Tibial nerve (tissue), 4 donors: ENCODE results near the gene TNFRSF13B.

Source experiments
- CTCF ChIP-seq, 5 experiments: fragments of 200-600 bp in 3 of 5; fragments of 450-650 bp in 2 of 5; sonication (generic) in 3 of 5; IDR thresholded peaks; one replicate each; pipeline ENCODE4 v1.5.1; 2016 to 2019; ENCODE audit warnings: antibody characterized with exemption in 5 of 5, mild to moderate bottlenecking in 3 of 5, moderate library complexity in 2 of 5
- EP300 ChIP-seq, 2 donors: sonication (generic); formaldehyde crosslinking; IDR thresholded peaks; one replicate each; pipeline ENCODE4 v1.6.1; 2017; ENCODE audit warnings: antibody characterized with exemption in 2 of 2, mild to moderate bottlenecking in 1 of 2
- POLR2A ChIP-seq, 2 donors: fragments of 450-650 bp; IDR thresholded peaks; one replicate each; pipeline ENCODE4 v1.6.1; 2017; ENCODE audit warnings: antibody characterized with exemption in 2 of 2, mild to moderate bottlenecking in 2 of 2, moderate library complexity in 2 of 2

GRCh38 chr17:16922386-16923096, 49.4 kb downstream of the TNFRSF13B start:
- TF ChIP-seq CTCF (IDR thresholded peaks at IDR 0.05) = no peak
- no peak for TF ChIP-seq POLR2A (IDR thresholded peaks at IDR 0.05)
- no peak for TF ChIP-seq EP300 (IDR thresholded peaks at IDR 0.05)
